ENCODE results near the gene KRTAP12-2. TPM values are rescaled to one million over a fixed set of nuclear protein-coding genes. Genes with fewer than 3 reads are reported as not detected.
"Not testable (repeated sequence)": the region's sequence is repeated elsewhere in the genome, so short reads cannot be mapped to it uniquely, and the experiment has no call there.

The KRTAP12-2 gene
- total RNA-seq, 1 donor from 2014 or later = not detected

GRCh38 chr21:44703731-44704635 is 37.3 kb upstream of the KRTAP12-2 start:
- no peak for DNase-seq

GRCh38 chr21:44702973-44703730 is 36.4 kb upstream of the KRTAP12-2 start:
- no peak for ATAC-seq (ENCODE audit: poor library complexity)
- no peak for DNase-seq
- intact Hi-C loops (cut with DNase I) = no loop called here

More at GRCh38 chr21:44703731-44704635, 37.3 kb upstream of the KRTAP12-2 start:
- intact Hi-C loops (cut with DNase I) = no loop called here
- no peak for ATAC-seq (ENCODE audit: poor library complexity)

GRCh38 chr21:44702111-44702972 is 35.6 kb upstream of the KRTAP12-2 start:
- ATAC-seq (ENCODE audit: poor library complexity) (no peak), DNase-seq (no peak)
- intact Hi-C loops (cut with DNase I) = no loop called here

- DNase-seq (no peak), ATAC-seq (ENCODE audit: poor library complexity) (no peak)
- intact Hi-C loops (cut with DNase I) = no loop called here
Measured at GRCh38 chr21:44701541-44701940, 34.8 kb upstream of the KRTAP12-2 start.

GRCh38 chr21:44701023-44701400 is 34.3 kb upstream of the KRTAP12-2 start:
- intact Hi-C loops (cut with DNase I) = no loop called here
- DNase-seq (no peak), ATAC-seq (ENCODE audit: poor library complexity) (no peak)

- DNase-seq (no peak), ATAC-seq (ENCODE audit: poor library complexity) (no peak)
- intact Hi-C loops (cut with DNase I) = no loop called here
Measured at GRCh38 chr21:44700101-44701022, 33.6 kb upstream of the KRTAP12-2 start.

- intact Hi-C loops (cut with DNase I) = no loop called here
- ATAC-seq (ENCODE audit: poor library complexity) (no peak), DNase-seq (no peak)
Measured at GRCh38 chr21:44699502-44700001, 32.8 kb upstream of the KRTAP12-2 start.

GRCh38 chr21:44697811-44698734 is 31.3 kb upstream of the KRTAP12-2 start:
- no peak for ATAC-seq (ENCODE audit: poor library complexity)
- intact Hi-C loops (cut with DNase I) = no loop called here
- DNase-seq = no peak

- intact Hi-C loops (cut with DNase I); DNase-seq; ATAC-seq (ENCODE audit: poor library complexity): not testable (repeated sequence)
Measured at GRCh38 chr21:44697172-44697810, 30.6 kb upstream of the KRTAP12-2 start, which contains the start of gene KRTAP10-12. Gene KRTAP10-12 (plus strand): TSS chr21:44697172. CDS start chr21:44697202, 30 bp downstream.

GRCh38 chr21:44696572-44696971 is 29.8 kb upstream of the KRTAP12-2 start:
- ATAC-seq (ENCODE audit: poor library complexity) (no peak), DNase-seq (no peak)
- intact Hi-C loops (cut with DNase I) = no loop called here

GRCh38 chr21:44695641-44696040 is 28.9 kb upstream of the KRTAP12-2 start:
- intact Hi-C loops (cut with DNase I) = no loop called here
- no peak for ATAC-seq (ENCODE audit: poor library complexity)

GRCh38 chr21:44695184-44695583 is 28.5 kb upstream of the KRTAP12-2 start:
- DNase-seq (no peak), ATAC-seq (ENCODE audit: poor library complexity) (no peak)
- intact Hi-C loops (cut with DNase I) = no loop called here

More at GRCh38 chr21:44695641-44696040, 28.9 kb upstream of the KRTAP12-2 start:
- DNase-seq = no peak

- intact Hi-C loops (cut with DNase I) = no loop called here
- ATAC-seq (ENCODE audit: poor library complexity) (no peak), DNase-seq (no peak)
Measured at GRCh38 chr21:44694776-44695175, 28.0 kb upstream of the KRTAP12-2 start.

GRCh38 chr21:44692798-44693512 is 26.2 kb upstream of the KRTAP12-2 start:
- intact Hi-C loops (cut with DNase I) = no loop called here
- DNase-seq = no peak
- ATAC-seq (ENCODE audit: poor library complexity) = no peak

GRCh38 chr21:44691686-44692085 is 25.0 kb upstream of the KRTAP12-2 start:
- ATAC-seq (ENCODE audit: poor library complexity) (no peak), DNase-seq (no peak)
- intact Hi-C loops (cut with DNase I) = no loop called here
